ENCODE results near the gene BMP7. TPM values are rescaled to one million over a fixed set of nuclear protein-coding genes. Genes with fewer than 3 reads are reported as not detected.

The BMP7 gene
- total RNA-seq, 1 experiment from 2014 or later: 7.5 TPM

DNA sequence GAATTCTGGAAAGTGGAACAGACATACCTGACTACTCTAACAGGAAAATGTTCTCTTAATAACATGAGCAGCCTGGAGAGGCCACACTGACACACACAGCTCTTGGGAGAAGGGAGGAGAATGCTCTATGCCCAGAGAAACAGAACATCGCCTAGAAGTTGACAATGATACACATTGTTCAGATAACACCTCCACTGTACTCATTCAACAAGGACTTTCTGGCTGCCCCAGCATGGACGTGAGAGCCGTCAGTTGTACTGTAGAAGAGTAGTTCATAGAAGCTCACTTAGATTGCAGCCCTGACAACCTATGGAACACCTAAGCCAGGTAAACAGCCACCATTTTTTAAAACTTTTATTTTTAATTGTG lies 28.9 kb downstream of the BMP7 start:
- BruUV-seq (replicated peaks): no TSS peak
- no peaks in the 10 kb centered on the region for H3K36me3 ChIP-seq (ENCODE audit: insufficient read depth, low read length, poor library complexity, severe bottlenecking)
- no peaks in the 10 kb centered on the region for H3K4me1 ChIP-seq (ENCODE audit: insufficient read depth, low read length, poor library complexity, severe bottlenecking)
- no peak for DNase-seq (ENCODE audit: low spot score)
- H3K9me3 ChIP-seq (ENCODE audit: low read depth, low read length, poor library complexity, severe bottlenecking): no peaks in the 10 kb centered on the region
- POLR2A ChIA-PET (ENCODE audit: low non-redundant PET): no interaction called here
- no peak overlapping the region for H3K4me3 ChIP-seq (ENCODE audit: low read depth, low read length, poor library complexity, severe bottlenecking)
- no peak overlapping the region for H3K27ac ChIP-seq (ENCODE audit: low read depth, low read length, poor library complexity, severe bottlenecking)
- CTCF ChIA-PET: no interaction called here
- peaks cover 41% of the 10 kb centered on the region for H3K27me3 ChIP-seq (replicated peaks; ENCODE audit: insufficient read depth, low read depth, low read length, poor library complexity)
- intact Hi-C loops (cut with micrococcal nuclease; ENCODE audit: unreplicated experiment): no loop called here
- TF ChIP-seq, protein P1, sequence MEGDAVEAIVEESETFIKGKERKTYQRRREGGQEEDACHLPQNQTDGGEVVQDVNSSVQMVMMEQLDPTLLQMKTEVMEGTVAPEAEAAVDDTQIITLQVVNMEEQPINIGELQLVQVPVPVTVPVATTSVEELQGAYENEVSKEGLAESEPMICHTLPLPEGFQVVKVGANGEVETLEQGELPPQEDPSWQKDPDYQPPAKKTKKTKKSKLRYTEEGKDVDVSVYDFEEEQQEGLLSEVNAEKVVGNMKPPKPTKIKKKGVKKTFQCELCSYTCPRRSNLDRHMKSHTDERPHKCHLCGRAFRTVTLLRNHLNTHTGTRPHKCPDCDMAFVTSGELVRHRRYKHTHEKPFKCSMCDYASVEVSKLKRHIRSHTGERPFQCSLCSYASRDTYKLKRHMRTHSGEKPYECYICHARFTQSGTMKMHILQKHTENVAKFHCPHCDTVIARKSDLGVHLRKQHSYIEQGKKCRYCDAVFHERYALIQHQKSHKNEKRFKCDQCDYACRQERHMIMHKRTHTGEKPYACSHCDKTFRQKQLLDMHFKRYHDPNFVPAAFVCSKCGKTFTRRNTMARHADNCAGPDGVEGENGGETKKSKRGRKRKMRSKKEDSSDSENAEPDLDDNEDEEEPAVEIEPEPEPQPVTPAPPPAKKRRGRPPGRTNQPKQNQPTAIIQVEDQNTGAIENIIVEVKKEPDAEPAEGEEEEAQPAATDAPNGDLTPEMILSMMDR (conservative IDR thresholded peaks at IDR 0.05; ENCODE audit: low read depth, low read length): no peak
- TF ChIP-seq EZH2 (IDR thresholded peaks at IDR 0.05; ENCODE audit: borderline replicate concordance, low read depth, low read length, poor library complexity, severe bottlenecking): no peak

DNA sequence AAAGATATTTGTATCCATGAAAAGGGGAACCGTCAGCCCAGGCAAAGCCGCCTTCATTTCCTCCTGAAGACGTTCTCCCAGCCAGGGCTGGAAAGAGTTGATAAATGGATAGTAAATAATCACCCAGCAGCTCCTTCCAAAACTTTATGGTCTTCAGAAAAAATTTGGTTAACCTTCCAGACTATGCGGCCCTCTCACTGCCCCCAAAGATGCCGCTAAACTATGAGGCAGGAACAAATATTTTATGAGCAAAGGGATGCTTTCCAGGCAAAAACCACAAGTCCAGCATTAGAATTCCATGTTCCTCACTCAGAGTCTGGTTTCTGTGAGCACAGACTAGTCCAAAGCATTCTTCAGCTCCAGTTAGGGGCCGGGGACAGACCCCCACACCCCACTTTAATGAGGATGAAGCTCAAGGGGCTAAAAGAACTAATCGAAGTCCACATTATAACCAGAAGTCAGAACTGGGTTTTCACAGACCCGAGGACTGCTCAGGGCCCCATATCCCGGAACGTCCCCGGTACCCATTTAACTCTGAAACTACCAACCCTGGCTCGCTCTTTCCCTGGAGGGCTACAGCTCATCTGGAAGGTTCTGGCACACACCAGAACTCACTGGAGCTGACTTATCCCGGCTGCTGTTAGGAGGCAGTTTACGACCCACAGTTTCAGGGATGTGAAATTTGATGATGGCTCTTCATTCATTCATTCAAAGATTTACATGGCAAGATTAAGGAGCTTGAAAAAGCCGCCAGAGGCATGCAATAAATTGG lies 29.4 kb downstream of the BMP7 start:
- no peak for DNase-seq (ENCODE audit: low spot score)
- CTCF ChIA-PET: no interaction called here

DNA sequence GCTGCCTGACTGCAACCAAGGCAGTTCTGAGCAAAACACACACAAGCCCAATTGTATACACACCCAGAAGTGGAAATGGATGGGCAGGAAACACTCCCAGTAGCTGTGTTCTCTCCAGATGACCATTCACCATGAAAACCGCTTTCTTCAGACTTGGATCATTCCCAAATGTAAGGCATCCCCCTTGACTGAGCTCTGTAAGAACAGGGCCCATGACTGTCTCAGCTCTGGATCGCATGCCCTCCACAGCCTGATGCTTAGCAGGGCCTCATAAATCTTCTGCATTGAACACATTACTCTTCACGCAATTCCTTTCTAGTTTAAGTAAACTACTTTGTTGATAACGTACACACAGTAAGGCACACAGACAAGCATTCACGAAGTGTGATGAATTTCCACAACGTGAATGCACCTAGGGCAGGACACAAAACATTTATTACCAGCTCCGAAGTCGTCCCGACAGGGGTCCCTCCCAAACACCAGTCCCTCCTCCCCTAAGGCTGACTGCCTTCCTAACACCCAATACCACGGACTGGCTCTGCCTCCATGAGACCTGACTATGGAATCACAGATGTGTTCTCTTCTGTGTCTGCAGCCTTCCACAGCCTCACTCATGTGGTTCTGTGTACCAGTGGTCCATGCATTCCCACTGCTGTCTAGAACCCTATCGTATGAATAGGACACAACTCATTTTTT lies 31.7 kb downstream of the BMP7 start:
- DNase-seq (ENCODE audit: low spot score): no peak
- no peaks in the 10 kb centered on the region for H3K9me3 ChIP-seq (ENCODE audit: low read depth, low read length, poor library complexity, severe bottlenecking)
- H3K27me3 ChIP-seq (replicated peaks; ENCODE audit: insufficient read depth, low read depth, low read length, poor library complexity): peaks cover 41% of the 10 kb centered on the region
- ChIA-PET CTCF (no interaction called here), POLR2A (ENCODE audit: low non-redundant PET) (interaction anchor here (0.6 kb wide), 1 partner anchor 1380 kb away, joined by 3 read pairs; no protein-coding TSS in a partner anchor)
- TF ChIP-seq EZH2 (IDR thresholded peaks at IDR 0.05; ENCODE audit: borderline replicate concordance, low read depth, low read length, poor library complexity, severe bottlenecking): no peak
- TF ChIP-seq, protein P1 (conservative IDR thresholded peaks at IDR 0.05; ENCODE audit: low read depth, low read length): no peak
- BruUV-seq (replicated peaks): no TSS peak
- no peaks in the 10 kb centered on the region for H3K4me1 ChIP-seq (ENCODE audit: insufficient read depth, low read length, poor library complexity, severe bottlenecking)
- H3K4me3 ChIP-seq (ENCODE audit: low read depth, low read length, poor library complexity, severe bottlenecking): no peak overlapping the region
- intact Hi-C loops (cut with micrococcal nuclease; ENCODE audit: unreplicated experiment): no loop called here
- no peak overlapping the region for H3K27ac ChIP-seq (ENCODE audit: low read depth, low read length, poor library complexity, severe bottlenecking)
- no peaks in the 10 kb centered on the region for H3K36me3 ChIP-seq (ENCODE audit: insufficient read depth, low read length, poor library complexity, severe bottlenecking)

More for the DNA sequence above, 29.4 kb downstream of the BMP7 start:
- no peak overlapping the region for H3K27ac ChIP-seq (ENCODE audit: low read depth, low read length, poor library complexity, severe bottlenecking)
- H3K9me3 ChIP-seq (ENCODE audit: low read depth, low read length, poor library complexity, severe bottlenecking): no peaks in the 10 kb centered on the region
- H3K4me3 ChIP-seq (ENCODE audit: low read depth, low read length, poor library complexity, severe bottlenecking): no peak overlapping the region
- no peaks in the 10 kb centered on the region for H3K4me1 ChIP-seq (ENCODE audit: insufficient read depth, low read length, poor library complexity, severe bottlenecking)
- POLR2A ChIA-PET (ENCODE audit: low non-redundant PET): no interaction called here
- no TSS peak for BruUV-seq (replicated peaks)
- H3K36me3 ChIP-seq (ENCODE audit: insufficient read depth, low read length, poor library complexity, severe bottlenecking): no peaks in the 10 kb centered on the region
- intact Hi-C loops (cut with micrococcal nuclease; ENCODE audit: unreplicated experiment): no loop called here
- TF ChIP-seq, protein P1 (conservative IDR thresholded peaks at IDR 0.05; ENCODE audit: low read depth, low read length): no peak
- no peak for TF ChIP-seq EZH2 (IDR thresholded peaks at IDR 0.05; ENCODE audit: borderline replicate concordance, low read depth, low read length, poor library complexity, severe bottlenecking)
- H3K27me3 ChIP-seq (replicated peaks; ENCODE audit: insufficient read depth, low read depth, low read length, poor library complexity): peaks cover 41% of the 10 kb centered on the region

Data from A673 (cell line).